ENCODE results near the gene CELA2B.
A peak's percentile ranks its signal among the peaks of the same experiment; 100 is the strongest.
"Not testable (repeated sequence)": the region's sequence is repeated elsewhere in the genome, so short reads cannot be mapped to it uniquely, and the experiment has no call there.

The CELA2B gene

DNA sequence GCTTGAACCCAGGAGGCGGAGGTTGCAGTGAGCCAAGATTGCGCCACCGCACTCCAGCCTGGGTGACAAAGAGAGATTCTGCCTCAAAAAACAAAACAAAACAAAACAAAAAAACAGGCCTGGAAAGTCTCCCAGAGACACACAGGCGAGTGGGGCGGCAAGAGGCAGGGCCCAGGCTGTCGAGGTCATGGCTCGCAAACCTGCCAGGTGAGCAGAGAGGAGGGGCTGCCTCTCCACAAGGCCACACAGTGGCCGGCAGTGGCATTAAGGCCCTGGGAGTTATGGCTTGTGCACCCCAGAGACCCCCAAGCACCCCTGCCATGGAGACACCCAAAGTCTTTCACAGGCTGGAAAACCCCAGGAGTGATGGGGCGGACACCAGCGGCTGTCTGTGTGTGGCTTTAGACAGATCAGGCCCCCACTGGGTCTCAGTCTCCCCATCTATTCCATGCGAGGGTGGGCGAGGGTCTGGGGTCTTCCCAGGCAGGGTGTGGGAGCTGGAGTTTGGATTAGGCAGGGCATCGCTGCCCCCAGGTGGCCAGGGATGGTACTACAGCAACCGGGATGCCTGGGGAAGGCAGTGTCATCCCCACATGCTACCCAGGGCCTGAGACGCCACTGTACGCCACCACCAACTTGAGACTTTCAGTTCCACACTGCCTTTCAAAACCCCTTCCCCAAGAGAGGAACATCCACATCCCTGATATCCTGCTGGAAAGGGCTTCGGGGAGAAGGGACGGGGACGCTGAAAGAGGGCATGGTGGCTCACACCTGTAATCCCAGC is 44.9 kb upstream of the CELA2B start:
- ChIA-PET POLR2A (ENCODE audit: low non-redundant PET) (no interaction called here), CTCF (interaction anchor here (0.6 to 3.7 kb wide), 19 partner anchors 10 to 278 kb away, joined by 3 to 57 read pairs (median 4); partner anchors contain the start of gene DNAJC16)
- H3K27ac ChIP-seq, result peak overlapping the region; percentile 50
- TF ChIP-seq, protein P1, sequence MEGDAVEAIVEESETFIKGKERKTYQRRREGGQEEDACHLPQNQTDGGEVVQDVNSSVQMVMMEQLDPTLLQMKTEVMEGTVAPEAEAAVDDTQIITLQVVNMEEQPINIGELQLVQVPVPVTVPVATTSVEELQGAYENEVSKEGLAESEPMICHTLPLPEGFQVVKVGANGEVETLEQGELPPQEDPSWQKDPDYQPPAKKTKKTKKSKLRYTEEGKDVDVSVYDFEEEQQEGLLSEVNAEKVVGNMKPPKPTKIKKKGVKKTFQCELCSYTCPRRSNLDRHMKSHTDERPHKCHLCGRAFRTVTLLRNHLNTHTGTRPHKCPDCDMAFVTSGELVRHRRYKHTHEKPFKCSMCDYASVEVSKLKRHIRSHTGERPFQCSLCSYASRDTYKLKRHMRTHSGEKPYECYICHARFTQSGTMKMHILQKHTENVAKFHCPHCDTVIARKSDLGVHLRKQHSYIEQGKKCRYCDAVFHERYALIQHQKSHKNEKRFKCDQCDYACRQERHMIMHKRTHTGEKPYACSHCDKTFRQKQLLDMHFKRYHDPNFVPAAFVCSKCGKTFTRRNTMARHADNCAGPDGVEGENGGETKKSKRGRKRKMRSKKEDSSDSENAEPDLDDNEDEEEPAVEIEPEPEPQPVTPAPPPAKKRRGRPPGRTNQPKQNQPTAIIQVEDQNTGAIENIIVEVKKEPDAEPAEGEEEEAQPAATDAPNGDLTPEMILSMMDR (conservative IDR thresholded peaks at IDR 0.05; ENCODE audit: low read depth), result peak; percentile 91
- DNase-seq (ENCODE audit: low spot score), result no peak

DNA sequence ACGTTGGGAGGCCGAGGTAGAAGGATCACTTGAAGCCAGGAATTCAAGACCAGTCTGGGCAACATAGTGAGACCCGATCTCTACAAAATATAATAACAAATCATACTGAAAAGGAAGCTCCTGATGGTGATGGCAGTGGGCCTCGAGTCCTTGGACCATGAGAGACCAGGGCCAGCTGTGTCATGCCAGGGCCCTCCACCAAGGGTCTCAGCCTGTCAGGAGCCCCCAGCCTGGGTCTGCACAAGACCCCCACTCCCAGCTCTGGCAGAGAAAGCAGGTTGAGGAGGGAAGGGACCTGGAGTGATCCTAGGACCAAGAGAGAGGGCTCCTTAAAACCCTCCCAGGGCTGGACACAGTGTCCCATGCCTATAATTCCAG is 44.3 kb upstream of the CELA2B start:
- POLR2A ChIA-PET (ENCODE audit: low non-redundant PET), result no interaction called here
- DNase-seq (ENCODE audit: low spot score), result no peak
- CTCF ChIA-PET, result interaction anchor here (0.6 to 3.7 kb wide), 13 partner anchors 9 to 278 kb away, joined by 3 to 57 read pairs (median 4); no protein-coding TSS in a partner anchor
- TF ChIP-seq, protein P1 (conservative IDR thresholded peaks at IDR 0.05; ENCODE audit: low read depth), result 0 out of 2 replicates have a peak, but pooled peaks have one; percentile 32
- H3K27ac ChIP-seq, result peak overlapping the region; percentile 50; the same call in 1 of the 2 replicates

DNA sequence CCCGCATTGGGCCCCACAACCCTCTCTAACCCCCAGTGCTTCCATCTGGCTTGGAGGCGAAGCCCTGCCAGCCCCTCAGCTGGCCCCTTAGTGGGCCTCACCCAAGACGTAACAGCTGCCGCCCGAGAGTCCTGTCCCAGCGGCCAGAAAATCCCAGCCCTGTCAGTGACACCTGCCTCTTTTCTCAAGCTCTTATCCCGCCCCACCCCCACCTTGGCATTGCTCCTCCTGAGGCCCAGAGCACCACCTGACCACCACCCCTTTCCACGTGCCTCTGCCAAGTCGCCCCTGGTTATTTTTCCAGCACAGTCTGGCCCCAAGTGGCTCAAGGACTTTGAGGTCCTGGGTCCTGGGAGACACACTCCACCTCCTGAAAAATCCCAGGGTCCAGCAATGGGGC is 43.6 kb upstream of the CELA2B start:
- no peak for DNase-seq (ENCODE audit: low spot score)
- H3K27ac ChIP-seq, result peak overlapping the region; percentile 50
- TF ChIP-seq, protein P1 (conservative IDR thresholded peaks at IDR 0.05; ENCODE audit: low read depth), result no peak
- ChIA-PET POLR2A (ENCODE audit: low non-redundant PET) (no interaction called here), CTCF (interaction anchor here (0.5 to 3.7 kb wide), 5 partner anchors 32 to 912 kb away, joined by 3 to 57 read pairs (median 3); no protein-coding TSS in a partner anchor)

DNA sequence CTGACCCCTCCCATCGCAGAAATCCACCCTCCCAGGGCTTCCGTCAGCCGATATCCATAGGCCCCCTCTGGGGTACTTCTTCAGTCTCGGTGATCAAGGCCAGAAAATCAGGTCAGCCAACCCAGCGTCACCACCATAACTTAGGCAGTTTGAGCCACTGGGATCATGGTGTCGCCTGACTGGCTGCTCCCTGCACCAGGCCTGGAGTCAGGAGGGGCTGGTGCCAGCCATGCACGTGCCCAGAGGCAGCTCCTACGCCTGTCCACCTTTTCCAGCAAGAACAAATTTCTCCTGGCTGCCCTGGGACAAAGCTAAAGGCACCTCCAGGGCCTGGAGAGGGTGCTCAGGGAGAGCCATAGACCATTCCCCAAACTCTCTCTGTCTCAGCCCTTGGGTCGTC is 42.4 kb upstream of the CELA2B start:
- H3K27ac ChIP-seq, result no peak overlapping the region
- TF ChIP-seq, protein P1 (conservative IDR thresholded peaks at IDR 0.05; ENCODE audit: low read depth), result no peak
- DNase-seq (ENCODE audit: low spot score), result no peak
- POLR2A ChIA-PET (ENCODE audit: low non-redundant PET), result no interaction called here
- CTCF ChIA-PET, result no interaction called here

DNA sequence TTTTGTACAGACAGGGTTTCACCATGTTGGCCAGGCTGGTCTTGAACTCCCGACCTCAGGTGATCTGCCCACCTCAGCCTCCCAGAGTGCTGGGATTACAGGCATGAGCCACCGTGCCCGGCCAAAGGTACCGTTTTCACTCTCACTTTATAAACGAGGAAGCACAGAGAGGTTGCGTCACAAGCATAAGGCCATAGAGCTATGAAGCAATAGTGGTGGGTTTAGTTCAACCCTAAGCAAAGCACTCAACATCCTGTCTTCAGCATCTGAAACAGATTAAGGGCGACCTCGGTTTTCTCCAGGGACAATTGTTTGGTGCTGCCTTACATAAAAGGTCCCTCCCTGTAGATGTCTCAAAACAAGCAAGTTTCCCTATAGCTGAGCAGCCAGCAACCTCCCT is 41.2 kb upstream of the CELA2B start:
- H3K27ac ChIP-seq; CTCF ChIA-PET; POLR2A ChIA-PET (ENCODE audit: low non-redundant PET); DNase-seq (ENCODE audit: low spot score): not testable (repeated sequence)

DNA sequence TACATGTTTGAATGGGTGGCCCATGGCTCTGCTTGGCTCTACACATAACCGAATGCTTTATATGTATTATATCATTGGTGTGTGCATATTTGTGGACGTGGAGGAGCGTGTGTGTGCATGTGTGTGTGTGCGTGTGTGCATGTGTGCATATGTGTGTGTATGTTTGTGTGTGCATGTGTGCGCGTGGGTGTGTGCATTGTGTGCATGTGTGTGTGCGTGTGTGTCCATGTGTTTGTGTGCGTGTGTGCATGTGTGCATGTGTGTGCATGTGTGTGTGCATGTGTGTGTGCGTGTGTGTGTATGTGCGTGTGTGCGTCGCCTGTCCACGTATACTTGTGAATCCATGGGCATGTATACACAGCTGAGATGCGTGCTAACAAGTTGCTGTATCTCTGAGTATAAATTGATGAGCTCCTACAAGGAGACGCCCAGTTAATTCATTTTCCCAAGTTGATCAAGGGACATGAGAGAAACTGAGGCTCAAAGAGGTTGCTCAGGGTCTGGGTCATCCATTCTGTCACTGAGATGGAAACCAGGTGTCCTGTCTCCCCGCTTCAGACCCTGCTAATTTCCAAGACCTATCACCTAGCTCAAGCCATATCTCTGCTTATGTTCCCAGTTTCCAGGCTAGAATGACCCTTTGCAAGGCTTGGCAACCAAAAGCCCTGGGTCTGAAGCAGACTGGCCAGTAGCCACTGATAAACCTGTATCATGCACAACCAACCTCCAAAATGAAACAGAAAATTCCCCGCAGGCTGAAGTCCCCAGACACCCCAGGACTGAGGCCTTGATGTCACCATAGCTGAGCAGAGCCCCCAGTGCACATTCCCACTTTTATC is 40.4 kb upstream of the CELA2B start:
- CTCF ChIA-PET, result no interaction called here
- no peak overlapping the region for H3K27ac ChIP-seq
- TF ChIP-seq, protein P1 (conservative IDR thresholded peaks at IDR 0.05; ENCODE audit: low read depth), result no peak
- POLR2A ChIA-PET (ENCODE audit: low non-redundant PET), result no interaction called here
- DNase-seq (ENCODE audit: low spot score), result no peak

All from RWPE1 (cell line).